Large intestine (tissue), 12 donors: ENCODE data around the gene AQP12A. TPM values are rescaled to one million over a fixed set of nuclear protein-coding genes. Genes with fewer than 3 reads are reported as not detected.
"Not testable (repeated sequence)": the region's sequence is repeated elsewhere in the genome, so short reads cannot be mapped to it uniquely, and the experiment has no call there.

ENCODE experiments used
- DNase-seq, 2 donors: peaks; one replicate each; pipeline versions ENCODE4 v3.0.0 to v3.0.0-alpha.2; 2013
- H3K27ac ChIP-seq: one replicate; pipeline ENCODE4 v1.5.1; 2013; ENCODE audit warnings: low read length
- H3K27me3 ChIP-seq: 2 replicates; pipeline ENCODE4 v1.6.1; 2013; ENCODE audit warnings: low read length; ENCODE audit not compliant: control insufficient read depth, insufficient read depth
- H3K36me3 ChIP-seq: 2 replicates; pipeline ENCODE4 v1.6.1; 2013; ENCODE audit warnings: low read length; ENCODE audit not compliant: control insufficient read depth, insufficient read depth
- H3K4me1 ChIP-seq: one replicate; pipeline ENCODE4 v1.6.1; 2013; ENCODE audit warnings: low read length; ENCODE audit not compliant: control insufficient read depth, insufficient read depth
- H3K4me3 ChIP-seq: one replicate; pipeline ENCODE4 v1.5.1; 2013; ENCODE audit warnings: low read length
- H3K9me3 ChIP-seq: one replicate; pipeline ENCODE4 v1.6.1; 2013; ENCODE audit warnings: mild to moderate bottlenecking, low read depth, low read length, moderate library complexity; ENCODE audit not compliant: control insufficient read depth
- WGBS: methylation state at CpG from one replicate; pipeline ENCODE4 v1.1.5; 2013; ENCODE audit warnings: low lambda C conversion rate; ENCODE audit not compliant: insufficient coverage; 5-methylcytosine and 5-hydroxymethylcytosine counted together
- long read RNA-seq, 11 donors: transcript quantifications; one replicate each; lab custom pipeline, GENCODE V29; 2026
- polyA plus RNA-seq: library from polyadenylated mRNA; unstranded; fragments of 120-200 nt; gene quantifications from one replicate; pipeline ENCODE4 v1.2.1, GENCODE V29; 2013

AQP12A gene
- polyA plus RNA-seq, result 5.0 TPM
- long read RNA-seq, donor 1, result 0 reads
- long read RNA-seq, donor 2, result 0 reads
- long read RNA-seq, donor 3, result 0 reads
- long read RNA-seq, donor 4, result 0 reads
- long read RNA-seq, donor 5, partial matches to known transcripts, result 0 of 3 reads
- long read RNA-seq, donor 5, other reads (novel, unspliced or antisense), result 0 of 3 reads
- long read RNA-seq, donor 6, result 0 reads
- long read RNA-seq, donor 7, result 0 reads
- long read RNA-seq, donor 8, result 0 reads
- long read RNA-seq, donor 9, result 0 reads
- long read RNA-seq, donor 10, result 0 reads
- long read RNA-seq, donor 11, result 0 reads

- no CpG with 5 or more reads among the region's 37 CpGs for WGBS
- H3K36me3 ChIP-seq, H3K27me3 ChIP-seq, H3K9me3 ChIP-seq, H3K27ac ChIP-seq, DNase-seq, H3K4me3 ChIP-seq: not testable (repeated sequence)
- H3K4me1 ChIP-seq, result peaks cover 21% of the 10 kb centered on the region
Observed at GRCh38 chr2:240691631-240692420, at the start of gene AQP12A. TSS of gene AQP12A (plus strand) at chr2:240691866. CDS start at chr2:240691914, 48 bp downstream.

GRCh38 chr2:240642061-240642805 is 49.4 kb upstream of the AQP12A start:
- no peak for DNase-seq
- H3K4me3 ChIP-seq, result no peak overlapping the region
- no peak overlapping the region for H3K27ac ChIP-seq
- no peaks in the 10 kb centered on the region for H3K36me3 ChIP-seq
- peaks cover 5% of the 10 kb centered on the region for H3K9me3 ChIP-seq
- H3K4me1 ChIP-seq, result no peaks in the 10 kb centered on the region
- peaks cover 30% of the 10 kb centered on the region for H3K27me3 ChIP-seq
- no CpG with 5 or more reads among the region's 36 CpGs for WGBS

- Histone ChIP-seq H3K9me3 (peaks cover 5% of the 10 kb centered on the region), H3K36me3 (no peaks in the 10 kb centered on the region), H3K4me1 (no peaks in the 10 kb centered on the region), H3K27me3 (peaks cover 35% of the 10 kb centered on the region), H3K4me3 (no peak overlapping the region), H3K27ac (no peak overlapping the region)
- no peak for DNase-seq
- no CpG with 5 or more reads among the region's 11 CpGs for WGBS
Observed at GRCh38 chr2:240642806-240643092, 48.9 kb upstream of the AQP12A start.

- Histone ChIP-seq H3K4me1 (no peaks in the 10 kb centered on the region), H3K27ac (no peak overlapping the region), H3K36me3 (no peaks in the 10 kb centered on the region), H3K27me3 (peaks cover 37% of the 10 kb centered on the region), H3K4me3 (no peak overlapping the region), H3K9me3 (peaks cover 5% of the 10 kb centered on the region)
- no CpG with 5 or more reads among the region's 13 CpGs for WGBS
- DNase-seq, result no peak
Observed at GRCh38 chr2:240643093-240643810, 48.4 kb upstream of the AQP12A start.

- Histone ChIP-seq H3K27ac (no peak overlapping the region), H3K36me3 (no peaks in the 10 kb centered on the region), H3K27me3 (peaks cover 38% of the 10 kb centered on the region), H3K4me1 (no peaks in the 10 kb centered on the region), H3K9me3 (peaks cover 5% of the 10 kb centered on the region), H3K4me3 (no peak overlapping the region)
- DNase-seq, result no peak
- WGBS, result no CpG with 5 or more reads among the region's 15 CpGs
Observed at GRCh38 chr2:240643811-240644150, 47.9 kb upstream of the AQP12A start.

GRCh38 chr2:240644171-240644651 is 47.5 kb upstream of the AQP12A start:
- Histone ChIP-seq H3K4me3 (no peak overlapping the region), H3K36me3 (no peaks in the 10 kb centered on the region), H3K27ac (no peak overlapping the region), H3K9me3 (peaks cover 5% of the 10 kb centered on the region), H3K27me3 (peaks cover 42% of the 10 kb centered on the region), H3K4me1 (no peaks in the 10 kb centered on the region)
- DNase-seq, result no peak
- WGBS, result 0% methylated on average over 1 of the region's 14 CpGs

- H3K27me3 ChIP-seq, result peaks cover 42% of the 10 kb centered on the region
- no peak overlapping the region for H3K27ac ChIP-seq
- no peak for DNase-seq
- no CpG with 5 or more reads among the region's 8 CpGs for WGBS
- H3K9me3 ChIP-seq, result peaks cover 5% of the 10 kb centered on the region
- H3K4me3 ChIP-seq, result no peak overlapping the region
- no peaks in the 10 kb centered on the region for H3K36me3 ChIP-seq
- no peaks in the 10 kb centered on the region for H3K4me1 ChIP-seq
Observed at GRCh38 chr2:240644859-240645301, 46.8 kb upstream of the AQP12A start.

GRCh38 chr2:240645346-240645745 is 46.3 kb upstream of the AQP12A start:
- H3K4me3 ChIP-seq, result no peak overlapping the region
- no peaks in the 10 kb centered on the region for H3K4me1 ChIP-seq
- H3K27me3 ChIP-seq, result peaks cover 46% of the 10 kb centered on the region
- H3K36me3 ChIP-seq, result no peaks in the 10 kb centered on the region
- H3K9me3 ChIP-seq, result peaks cover 5% of the 10 kb centered on the region
- H3K27ac ChIP-seq, result no peak overlapping the region
- no CpG with 5 or more reads among the region's 10 CpGs for WGBS
- DNase-seq, result no peak

GRCh38 chr2:240645801-240646175 is 45.9 kb upstream of the AQP12A start:
- no peaks in the 10 kb centered on the region for H3K36me3 ChIP-seq
- H3K27ac ChIP-seq, result no peak overlapping the region
- peaks cover 7% of the 10 kb centered on the region for H3K9me3 ChIP-seq
- DNase-seq, result no peak
- H3K27me3 ChIP-seq, result peaks cover 50% of the 10 kb centered on the region
- no peak overlapping the region for H3K4me3 ChIP-seq
- WGBS, result no CpG with 5 or more reads among the region's 10 CpGs
- H3K4me1 ChIP-seq, result no peaks in the 10 kb centered on the region
